HCT116 (cell line): ENCODE measurements around the gene PITPNC1. TPM values are rescaled to one million over a fixed set of nuclear protein-coding genes. Genes with fewer than 3 reads are reported as not detected.

Source experiments
- ATAC-seq: fragments of 200-7000 bp; cut with Tn5 transposase; 2 replicates; pipeline ENCODE4 v1.9.1; 2020; ENCODE audit warnings: mild to moderate bottlenecking, moderate library complexity
- BruUV-seq: library from RNA; stranded (reverse); fragments of 400-500 nt; replicated peaks from 2 replicates; lab custom pipeline; 2021; lab: Mats Ljungman, UMichigan
- CTCF ChIA-PET: fragments of 300-600 bp; sonication (Branson Sonifier 250); formaldehyde crosslinking; loops from one replicate; lab custom pipeline; 2021; ENCODE audit warnings: antibody characterized with exemption; lab: Charles Lee
- POLR2A ChIA-PET: fragments of 300-600, 350-600 bp; sonication (Branson Sonifier 250); formaldehyde crosslinking; loops from one replicate; lab custom pipeline; 2021; ENCODE audit warnings: antibody characterized with exemption; lab: Charles Lee
- RAD21 ChIA-PET, 2 experiments: fragments of 300-600 bp; sonication (Branson Sonifier 250); formaldehyde crosslinking; loops; one replicate each; lab custom pipeline; 2023; ENCODE audit warnings: low total read pairs in 2 of 2; ENCODE audit not compliant: uncharacterized antibody in 2 of 2, unreplicated experiment in 2 of 2, low non-redundant PET in 1 of 2; lab: Charles Lee
- DNase-seq: peaks from one replicate; pipeline ENCODE4 v3.0.0-alpha.2; 2010; ENCODE audit warnings: low read depth, low spot score
- H2AFZ ChIP-seq: fragments of 200-600 bp; shearing (Covaris generic), sonication (generic); 2 replicates; pipeline ENCODE4 v1.6.1; 2017; ENCODE audit warnings: low read depth, mixed run types, mixed read lengths, antibody characterized with exemption, low read length; ENCODE audit not compliant: poor library complexity, severe bottlenecking
- H3K27ac ChIP-seq: 2 replicates; pipeline ENCODE4 v1.5.1; 2012; ENCODE audit warnings: low read depth, low read length
- H3K27me3 ChIP-seq: fragments of 200-600 bp; sonication (generic); 2 replicates; pipeline ENCODE4 v1.6.1; 2016; ENCODE audit warnings: mixed run types, low read length, mixed read lengths; ENCODE audit not compliant: insufficient read depth
- H3K36me3 ChIP-seq, 2 experiments: fragments of 200-500 bp in 1 of 2; fragments of 200-600 bp in 1 of 2; sonication (Bioruptor generic) in 1 of 2; sonication (generic) in 1 of 2; 2 replicates each; pipeline versions ENCODE4 v1.5.1 to v1.6.1; 2014 to 2016; ENCODE audit warnings: low read length in 2 of 2, inconsistent platforms in 1 of 2, mixed read lengths in 1 of 2, mixed run types in 1 of 2; ENCODE audit not compliant: insufficient read depth in 2 of 2, control insufficient read depth in 1 of 2
- H3K4me1 ChIP-seq, 2 experiments: fragments of 200-600 bp in 1 of 2; sonication (generic) in 1 of 2; 2 replicates each; pipeline versions ENCODE4 v1.5.1 to v1.6.1; 2012 to 2017; ENCODE audit warnings: low read length in 2 of 2, inconsistent platforms in 1 of 2, mild to moderate bottlenecking in 1 of 2, mixed read lengths in 1 of 2, mixed run types in 1 of 2, moderate library complexity in 1 of 2; ENCODE audit not compliant: insufficient read depth in 2 of 2, control insufficient read depth in 1 of 2
- H3K4me2 ChIP-seq: fragments of 200-600 bp; sonication (generic); 2 replicates; pipeline ENCODE4 v1.6.1; 2017; ENCODE audit warnings: mixed run types, low read length, mixed read lengths
- H3K4me3 ChIP-seq, 2 experiments: fragments of 200-600 bp in 1 of 2; sonication (generic) in 1 of 2; replicated peaks in 1 of 2; 2 replicates each; pipeline ENCODE4 v1.5.1; 2011 to 2016; ENCODE audit warnings: low read length in 2 of 2, control low read depth in 1 of 2, low read depth in 1 of 2, mild to moderate bottlenecking in 1 of 2, mixed read lengths in 1 of 2, mixed run types in 1 of 2
- H3K79me2 ChIP-seq: fragments of 200-600 bp; sonication (generic); 2 replicates; pipeline ENCODE4 v1.6.1; 2017; ENCODE audit warnings: mild to moderate bottlenecking, mixed run types, low read length, moderate library complexity, mixed read lengths; ENCODE audit not compliant: insufficient read depth
- H3K9ac ChIP-seq: fragments of 200-600 bp; sonication (generic); 2 replicates; pipeline ENCODE4 v1.6.1; 2016; ENCODE audit warnings: low read length, mixed read lengths
- H3K9me2 ChIP-seq: fragments of 200-600 bp; sonication (generic), shearing (Covaris generic); 2 replicates; pipeline ENCODE4 v1.6.1; 2017; ENCODE audit warnings: mixed run types, mild to moderate bottlenecking, moderate library complexity; ENCODE audit not compliant: insufficient read depth
- H3K9me3 ChIP-seq, 2 experiments: fragments of 200-500 bp in 1 of 2; fragments of 200-600 bp in 1 of 2; sonication (Bioruptor generic) in 1 of 2; sonication (generic) in 1 of 2; 2 replicates each; pipeline ENCODE4 v1.6.1; 2014 to 2017; ENCODE audit warnings: low read length in 2 of 2, mixed read lengths in 2 of 2, inconsistent platforms in 1 of 2, low read depth in 1 of 2, mild to moderate bottlenecking in 1 of 2, mixed run types in 1 of 2, moderate library complexity in 1 of 2; ENCODE audit not compliant: control insufficient read depth in 1 of 2, insufficient read depth in 1 of 2
- H4K20me1 ChIP-seq: fragments of 200-600 bp; sonication (generic), shearing (Covaris generic); 2 replicates; pipeline ENCODE4 v1.6.1; 2017; ENCODE audit warnings: mixed run types, mild to moderate bottlenecking, moderate library complexity; ENCODE audit not compliant: insufficient read depth
- CBX3 ChIP-seq: IDR thresholded peaks from 2 replicates; pipeline ENCODE4 v1.6.1; 2012; ENCODE audit warnings: low read depth
- EGR1 ChIP-seq: IDR thresholded peaks from 2 replicates; pipeline ENCODE4 v1.6.1; 2012; ENCODE audit warnings: low read depth
- EZH2 ChIP-seq: fragments of 200-600 bp; sonication (generic); IDR thresholded peaks from 2 replicates; pipeline ENCODE4 v1.6.1; 2017; ENCODE audit warnings: antibody characterized with exemption, mixed run types
- EZH2phosphoT487 ChIP-seq: fragments of 200-600 bp; IDR thresholded peaks from 2 replicates; pipeline ENCODE4 v1.6.1; 2018; ENCODE audit warnings: antibody characterized with exemption, borderline replicate concordance
- FOSL1 ChIP-seq: IDR thresholded peaks from 2 replicates; pipeline ENCODE4 v1.6.1; 2012; ENCODE audit warnings: low read depth
- POLR2A ChIP-seq: IDR thresholded peaks from 2 replicates; pipeline ENCODE4 v1.7.0; 2011; ENCODE audit warnings: borderline replicate concordance; ENCODE audit not compliant: insufficient read depth, insufficient read length; ENCODE audit errors: extremely low read depth
- POLR2AphosphoS5 ChIP-seq: IDR thresholded peaks from 2 replicates; pipeline ENCODE4 v1.6.1; 2011; ENCODE audit warnings: mild to moderate bottlenecking, low read depth, low read length, moderate library complexity
- SP1 ChIP-seq: IDR thresholded peaks from 2 replicates; pipeline ENCODE4 v1.6.1; 2012; ENCODE audit warnings: low read depth
- TCF7L2 ChIP-seq: IDR thresholded peaks from 2 replicates; pipeline ENCODE4 v1.7.0; 2011; ENCODE audit warnings: borderline replicate concordance, inconsistent platforms; ENCODE audit not compliant: insufficient read depth, insufficient read length; ENCODE audit errors: extremely low read depth
- ZFX ChIP-seq: fragments of 450-650 bp; IDR thresholded peaks from 2 replicates; pipeline ENCODE4 v1.6.1; 2017
- intact Hi-C: fragments of 100-400 bp; cut with micrococcal nuclease; formaldehyde crosslinking; loops from 2 replicates; pipeline ENCODE4 v1.10.0; 2022
- total RNA-seq: library from RNA; stranded (reverse); gene quantifications from one replicate; pipeline ENCODE4 v1.2.1, GENCODE V29; 2021; ENCODE audit not compliant: unreplicated experiment
- TF ChIP-seq, protein P1 (sequence below): IDR thresholded peaks from 2 replicates; pipeline ENCODE4 v1.6.1; 2012
- TF ChIP-seq, protein P2 (sequence below): IDR thresholded peaks from 2 replicates; pipeline ENCODE4 v1.6.1; 2012
- TF ChIP-seq, protein P3 (sequence below), 3 experiments: fragments of 200-600 bp in 1 of 3; sonication (generic) in 1 of 3; IDR thresholded peaks in 2 of 3; conservative IDR thresholded peaks in 1 of 3; 2 replicates each; pipeline ENCODE4 v1.5.1; 2012 to 2017; ENCODE audit warnings: low read depth in 2 of 3, low read length in 2 of 3, antibody characterized with exemption in 1 of 3, borderline replicate concordance in 1 of 3, control low read depth in 1 of 3, mild to moderate bottlenecking in 1 of 3, mixed read lengths in 1 of 3, mixed run types in 1 of 3, moderate library complexity in 1 of 3; ENCODE audit not compliant: insufficient read depth in 1 of 3
- TF ChIP-seq, protein P4 (sequence below): IDR thresholded peaks from 2 replicates; pipeline ENCODE4 v1.6.1; 2012; ENCODE audit warnings: low read depth
- TF ChIP-seq, protein P5 (sequence below): IDR thresholded peaks from 2 replicates; pipeline ENCODE4 v1.6.1; 2011; ENCODE audit warnings: mild to moderate bottlenecking, low read length, moderate library complexity; ENCODE audit not compliant: insufficient replicate concordance; ENCODE audit errors: extremely low read depth

The PITPNC1 gene
- total RNA-seq, 1 experiment from 2014 or later = 41.9 TPM

DNA sequence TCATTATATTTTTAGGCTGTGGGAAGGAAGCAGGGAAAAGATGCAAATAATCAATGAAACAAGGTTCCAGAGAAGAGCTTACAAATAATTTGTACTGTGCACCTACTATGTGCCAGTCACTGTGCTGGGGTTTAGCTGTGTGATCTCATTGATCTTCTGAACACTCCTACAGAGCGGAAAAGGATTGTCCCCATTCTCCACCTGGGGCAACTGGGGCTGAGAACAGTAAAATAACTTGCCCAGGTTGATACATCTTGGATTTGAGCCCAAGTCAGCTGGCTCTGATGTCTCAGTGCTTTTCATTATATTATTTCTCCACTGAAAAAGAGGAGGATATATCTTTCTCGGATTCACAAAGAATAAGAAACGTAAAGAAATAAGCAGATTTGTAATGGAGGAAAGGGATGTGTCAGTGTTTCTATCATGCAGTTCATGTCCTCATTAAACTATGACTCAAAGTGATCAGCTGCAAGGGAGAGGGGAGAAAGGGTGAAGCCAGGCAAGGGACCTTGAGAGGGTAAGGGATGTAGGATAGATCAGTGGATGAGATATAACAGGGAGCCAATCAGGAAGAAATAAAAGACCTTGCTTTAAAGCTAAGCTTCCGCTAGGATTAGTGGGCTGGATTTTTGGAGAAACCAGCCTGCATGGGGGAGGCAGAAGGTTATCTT is 197.0 kb downstream of the PITPNC1 start:
- no peaks in the 10 kb centered on the region for H3K27me3 ChIP-seq
- ChIA-PET RAD21 (no interaction called here), CTCF (no interaction called here), POLR2A (no interaction called here)
- H4K20me1 ChIP-seq = no peaks in the 10 kb centered on the region
- H3K79me2 ChIP-seq = no peaks in the 10 kb centered on the region
- no peak overlapping the region for H3K27ac ChIP-seq
- ATAC-seq = no peak
- H3K4me1 ChIP-seq = no peaks in the 10 kb centered on the region
- no peak overlapping the region for H2AFZ ChIP-seq
- H3K9me2 ChIP-seq = no peaks in the 10 kb centered on the region
- TF ChIP-seq CBX3 = no peak
- no peak for TF ChIP-seq POLR2AphosphoS5
- no peak for TF ChIP-seq EGR1
- TF ChIP-seq SP1 = no peak
- no peak for TF ChIP-seq POLR2A
- TF ChIP-seq TCF7L2 = no peak
- TF ChIP-seq, protein P1, sequence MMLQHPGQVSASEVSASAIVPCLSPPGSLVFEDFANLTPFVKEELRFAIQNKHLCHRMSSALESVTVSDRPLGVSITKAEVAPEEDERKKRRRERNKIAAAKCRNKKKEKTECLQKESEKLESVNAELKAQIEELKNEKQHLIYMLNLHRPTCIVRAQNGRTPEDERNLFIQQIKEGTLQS = no peak
- TF ChIP-seq, protein P2, sequence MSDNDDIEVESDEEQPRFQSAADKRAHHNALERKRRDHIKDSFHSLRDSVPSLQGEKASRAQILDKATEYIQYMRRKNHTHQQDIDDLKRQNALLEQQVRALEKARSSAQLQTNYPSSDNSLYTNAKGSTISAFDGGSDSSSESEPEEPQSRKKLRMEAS = no peak
- TF ChIP-seq EZH2 = no peak
- TF ChIP-seq, protein P3, sequence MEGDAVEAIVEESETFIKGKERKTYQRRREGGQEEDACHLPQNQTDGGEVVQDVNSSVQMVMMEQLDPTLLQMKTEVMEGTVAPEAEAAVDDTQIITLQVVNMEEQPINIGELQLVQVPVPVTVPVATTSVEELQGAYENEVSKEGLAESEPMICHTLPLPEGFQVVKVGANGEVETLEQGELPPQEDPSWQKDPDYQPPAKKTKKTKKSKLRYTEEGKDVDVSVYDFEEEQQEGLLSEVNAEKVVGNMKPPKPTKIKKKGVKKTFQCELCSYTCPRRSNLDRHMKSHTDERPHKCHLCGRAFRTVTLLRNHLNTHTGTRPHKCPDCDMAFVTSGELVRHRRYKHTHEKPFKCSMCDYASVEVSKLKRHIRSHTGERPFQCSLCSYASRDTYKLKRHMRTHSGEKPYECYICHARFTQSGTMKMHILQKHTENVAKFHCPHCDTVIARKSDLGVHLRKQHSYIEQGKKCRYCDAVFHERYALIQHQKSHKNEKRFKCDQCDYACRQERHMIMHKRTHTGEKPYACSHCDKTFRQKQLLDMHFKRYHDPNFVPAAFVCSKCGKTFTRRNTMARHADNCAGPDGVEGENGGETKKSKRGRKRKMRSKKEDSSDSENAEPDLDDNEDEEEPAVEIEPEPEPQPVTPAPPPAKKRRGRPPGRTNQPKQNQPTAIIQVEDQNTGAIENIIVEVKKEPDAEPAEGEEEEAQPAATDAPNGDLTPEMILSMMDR (IDR thresholded peaks at IDR 0.05 in 2 of 3, conservative IDR thresholded peaks at IDR 0.05 in 1 of 3; ENCODE audit: borderline replicate concordance in 1 of 3, insufficient read depth in 1 of 3, low read depth in 2 of 3, low read length in 2 of 3) = no peak
- TF ChIP-seq, protein P4, sequence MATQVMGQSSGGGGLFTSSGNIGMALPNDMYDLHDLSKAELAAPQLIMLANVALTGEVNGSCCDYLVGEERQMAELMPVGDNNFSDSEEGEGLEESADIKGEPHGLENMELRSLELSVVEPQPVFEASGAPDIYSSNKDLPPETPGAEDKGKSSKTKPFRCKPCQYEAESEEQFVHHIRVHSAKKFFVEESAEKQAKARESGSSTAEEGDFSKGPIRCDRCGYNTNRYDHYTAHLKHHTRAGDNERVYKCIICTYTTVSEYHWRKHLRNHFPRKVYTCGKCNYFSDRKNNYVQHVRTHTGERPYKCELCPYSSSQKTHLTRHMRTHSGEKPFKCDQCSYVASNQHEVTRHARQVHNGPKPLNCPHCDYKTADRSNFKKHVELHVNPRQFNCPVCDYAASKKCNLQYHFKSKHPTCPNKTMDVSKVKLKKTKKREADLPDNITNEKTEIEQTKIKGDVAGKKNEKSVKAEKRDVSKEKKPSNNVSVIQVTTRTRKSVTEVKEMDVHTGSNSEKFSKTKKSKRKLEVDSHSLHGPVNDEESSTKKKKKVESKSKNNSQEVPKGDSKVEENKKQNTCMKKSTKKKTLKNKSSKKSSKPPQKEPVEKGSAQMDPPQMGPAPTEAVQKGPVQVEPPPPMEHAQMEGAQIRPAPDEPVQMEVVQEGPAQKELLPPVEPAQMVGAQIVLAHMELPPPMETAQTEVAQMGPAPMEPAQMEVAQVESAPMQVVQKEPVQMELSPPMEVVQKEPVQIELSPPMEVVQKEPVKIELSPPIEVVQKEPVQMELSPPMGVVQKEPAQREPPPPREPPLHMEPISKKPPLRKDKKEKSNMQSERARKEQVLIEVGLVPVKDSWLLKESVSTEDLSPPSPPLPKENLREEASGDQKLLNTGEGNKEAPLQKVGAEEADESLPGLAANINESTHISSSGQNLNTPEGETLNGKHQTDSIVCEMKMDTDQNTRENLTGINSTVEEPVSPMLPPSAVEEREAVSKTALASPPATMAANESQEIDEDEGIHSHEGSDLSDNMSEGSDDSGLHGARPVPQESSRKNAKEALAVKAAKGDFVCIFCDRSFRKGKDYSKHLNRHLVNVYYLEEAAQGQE = no peak
- no peak for TF ChIP-seq EZH2phosphoT487
- TF ChIP-seq, protein P5, sequence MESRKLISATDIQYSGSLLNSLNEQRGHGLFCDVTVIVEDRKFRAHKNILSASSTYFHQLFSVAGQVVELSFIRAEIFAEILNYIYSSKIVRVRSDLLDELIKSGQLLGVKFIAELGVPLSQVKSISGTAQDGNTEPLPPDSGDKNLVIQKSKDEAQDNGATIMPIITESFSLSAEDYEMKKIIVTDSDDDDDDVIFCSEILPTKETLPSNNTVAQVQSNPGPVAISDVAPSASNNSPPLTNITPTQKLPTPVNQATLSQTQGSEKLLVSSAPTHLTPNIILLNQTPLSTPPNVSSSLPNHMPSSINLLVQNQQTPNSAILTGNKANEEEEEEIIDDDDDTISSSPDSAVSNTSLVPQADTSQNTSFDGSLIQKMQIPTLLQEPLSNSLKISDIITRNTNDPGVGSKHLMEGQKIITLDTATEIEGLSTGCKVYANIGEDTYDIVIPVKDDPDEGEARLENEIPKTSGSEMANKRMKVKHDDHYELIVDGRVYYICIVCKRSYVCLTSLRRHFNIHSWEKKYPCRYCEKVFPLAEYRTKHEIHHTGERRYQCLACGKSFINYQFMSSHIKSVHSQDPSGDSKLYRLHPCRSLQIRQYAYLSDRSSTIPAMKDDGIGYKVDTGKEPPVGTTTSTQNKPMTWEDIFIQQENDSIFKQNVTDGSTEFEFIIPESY = no peak
- TF ChIP-seq ZFX = no peak
- no peak for TF ChIP-seq FOSL1
- no peaks in the 10 kb centered on the region for H3K36me3 ChIP-seq
- intact Hi-C loops = no loop called here
- no TSS peak for BruUV-seq
- no peak overlapping the region for H3K4me2 ChIP-seq
- H3K9me3 ChIP-seq = no peaks in the 10 kb centered on the region
- no peak for DNase-seq
- no peak overlapping the region for H3K4me3 ChIP-seq
- H3K9ac ChIP-seq = no peak overlapping the region
